ENCODE results near the gene HINT3.
A peak's percentile ranks its signal among the peaks of the same experiment; 100 is the strongest.
"Not testable (repeated sequence)": the region's sequence is repeated elsewhere in the genome, so short reads cannot be mapped to it uniquely, and the experiment has no call there.

The HINT3 gene

DNA sequence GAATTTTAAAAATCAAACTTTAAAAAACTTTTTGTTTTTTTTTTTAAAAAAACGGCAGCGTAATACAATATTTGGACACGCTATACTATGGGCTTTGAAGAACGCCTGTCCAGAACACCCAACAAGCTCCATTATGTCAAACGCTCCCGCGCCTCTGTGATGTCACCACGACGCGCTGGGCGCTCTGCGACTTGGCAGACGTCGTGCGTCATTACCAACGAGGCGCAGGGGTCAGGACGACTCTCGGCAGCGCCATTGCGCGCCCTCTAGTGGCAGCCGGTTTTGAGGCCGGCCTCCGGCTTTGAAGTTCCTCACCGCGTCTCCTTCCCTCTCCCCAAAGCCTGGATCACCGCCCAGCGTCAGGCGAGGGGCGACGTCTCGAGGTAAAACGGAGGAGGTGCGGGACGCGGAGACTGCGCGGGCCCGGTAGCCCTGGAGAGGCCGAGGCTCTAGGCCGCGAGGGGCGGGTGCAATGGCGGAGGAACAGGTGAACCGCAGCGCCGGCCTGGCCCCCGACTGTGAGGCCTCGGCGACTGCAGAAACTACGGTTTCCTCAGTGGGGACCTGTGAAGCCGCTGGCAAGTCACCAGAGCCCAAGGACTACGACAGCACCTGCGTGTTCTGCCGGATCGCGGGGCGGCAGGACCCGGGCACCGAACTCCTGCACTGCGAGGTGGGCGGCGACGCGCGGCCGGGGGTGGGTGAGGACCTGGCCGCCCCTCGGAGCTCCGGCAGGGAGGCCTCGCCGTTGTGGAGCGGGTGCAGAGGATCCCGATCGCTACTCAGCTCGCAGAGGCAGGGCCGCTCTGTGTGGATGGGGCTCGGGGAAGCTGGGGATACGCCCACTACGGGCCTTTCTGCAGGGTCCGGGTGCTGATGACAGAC, at the start of gene HINT3:
TSS of gene HINT3 (plus strand) at position 265 of the 885 bp plus-strand sequence. CDS start at position 473, 208 bp downstream.
- peak within 1 kb of the TSS; percentile 75 for H3K4me3 ChIP-seq (ENCODE audit: low read depth, low read length)
- in situ Hi-C loops (cut with HindIII; ENCODE audit: low sequenced_read_pairs): loop anchor here (25.0 kb wide), 1 partner anchor 169 kb away; the partner anchor contains the start of gene NCOA7
- TF ChIP-seq, protein P1, sequence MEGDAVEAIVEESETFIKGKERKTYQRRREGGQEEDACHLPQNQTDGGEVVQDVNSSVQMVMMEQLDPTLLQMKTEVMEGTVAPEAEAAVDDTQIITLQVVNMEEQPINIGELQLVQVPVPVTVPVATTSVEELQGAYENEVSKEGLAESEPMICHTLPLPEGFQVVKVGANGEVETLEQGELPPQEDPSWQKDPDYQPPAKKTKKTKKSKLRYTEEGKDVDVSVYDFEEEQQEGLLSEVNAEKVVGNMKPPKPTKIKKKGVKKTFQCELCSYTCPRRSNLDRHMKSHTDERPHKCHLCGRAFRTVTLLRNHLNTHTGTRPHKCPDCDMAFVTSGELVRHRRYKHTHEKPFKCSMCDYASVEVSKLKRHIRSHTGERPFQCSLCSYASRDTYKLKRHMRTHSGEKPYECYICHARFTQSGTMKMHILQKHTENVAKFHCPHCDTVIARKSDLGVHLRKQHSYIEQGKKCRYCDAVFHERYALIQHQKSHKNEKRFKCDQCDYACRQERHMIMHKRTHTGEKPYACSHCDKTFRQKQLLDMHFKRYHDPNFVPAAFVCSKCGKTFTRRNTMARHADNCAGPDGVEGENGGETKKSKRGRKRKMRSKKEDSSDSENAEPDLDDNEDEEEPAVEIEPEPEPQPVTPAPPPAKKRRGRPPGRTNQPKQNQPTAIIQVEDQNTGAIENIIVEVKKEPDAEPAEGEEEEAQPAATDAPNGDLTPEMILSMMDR (IDR thresholded peaks at IDR 0.05; ENCODE audit: low read depth, low read length, missing control alignments): peak; percentile 97
- peak; percentile 94 for DNase-seq (ENCODE audit: low read depth)

DNA sequence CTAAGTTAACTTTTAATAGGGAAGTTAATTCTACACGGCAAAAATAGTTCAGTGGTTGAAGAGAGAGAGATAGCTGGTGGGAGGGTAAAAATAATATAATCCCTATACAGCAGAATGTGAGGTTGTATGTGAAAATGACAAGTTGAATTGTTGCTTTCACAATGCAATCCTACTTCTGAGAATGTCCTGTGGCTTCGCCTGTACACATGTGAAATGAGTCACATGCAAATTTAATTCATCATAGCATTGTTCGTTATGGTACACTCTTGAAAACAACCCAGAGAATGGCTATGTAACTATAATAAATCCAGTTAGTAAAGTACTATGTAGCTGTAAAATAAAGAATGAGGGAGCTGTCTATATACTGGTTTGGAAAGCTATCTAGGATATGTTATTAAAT, 46.0 kb upstream of the HINT3 start:
- TF ChIP-seq, protein P1 (IDR thresholded peaks at IDR 0.05; ENCODE audit: low read depth, low read length, missing control alignments): no peak
- DNase-seq (ENCODE audit: low read depth): peak; percentile 44
- in situ Hi-C loops (cut with HindIII; ENCODE audit: low sequenced_read_pairs): no loop called here
- no peak overlapping the region for H3K4me3 ChIP-seq (ENCODE audit: low read depth, low read length)

GRCh38 chr6:125911051-125911451, 45.5 kb upstream of the HINT3 start:
- in situ Hi-C loops (cut with HindIII; ENCODE audit: low sequenced_read_pairs); H3K4me3 ChIP-seq (ENCODE audit: low read depth, low read length); DNase-seq (ENCODE audit: low read depth): not testable (repeated sequence)

- DNase-seq (ENCODE audit: low read depth); H3K4me3 ChIP-seq (ENCODE audit: low read depth, low read length); in situ Hi-C loops (cut with HindIII; ENCODE audit: low sequenced_read_pairs): not testable (repeated sequence)
Measured at GRCh38 chr6:125912430-125912829, 44.1 kb upstream of the HINT3 start.

- TF ChIP-seq, protein P1 (IDR thresholded peaks at IDR 0.05; ENCODE audit: low read depth, low read length, missing control alignments): no peak
- H3K4me3 ChIP-seq (ENCODE audit: low read depth, low read length): no peak overlapping the region
- no peak for DNase-seq (ENCODE audit: low read depth)
- in situ Hi-C loops (cut with HindIII; ENCODE audit: low sequenced_read_pairs): no loop called here
Measured at GRCh38 chr6:125913145-125913544, 43.4 kb upstream of the HINT3 start.

GRCh38 chr6:125913864-125914351, 42.7 kb upstream of the HINT3 start:
- no peak overlapping the region for H3K4me3 ChIP-seq (ENCODE audit: low read depth, low read length)
- in situ Hi-C loops (cut with HindIII; ENCODE audit: low sequenced_read_pairs): no loop called here
- peak; percentile 90 for DNase-seq (ENCODE audit: low read depth)
- TF ChIP-seq, protein P1 (IDR thresholded peaks at IDR 0.05; ENCODE audit: low read depth, low read length, missing control alignments): no peak

GRCh38 chr6:125918230-125918629, 38.3 kb upstream of the HINT3 start:
- in situ Hi-C loops (cut with HindIII; ENCODE audit: low sequenced_read_pairs): no loop called here
- H3K4me3 ChIP-seq (ENCODE audit: low read depth, low read length): no peak overlapping the region
- DNase-seq (ENCODE audit: low read depth): no peak
- TF ChIP-seq, protein P1 (IDR thresholded peaks at IDR 0.05; ENCODE audit: low read depth, low read length, missing control alignments): no peak
